Upper lobe of right lung (tissue), 1 donor: ENCODE measurements around the gene SLC51B. TPM values are rescaled to one million over a fixed set of nuclear protein-coding genes. Genes with fewer than 3 reads are reported as not detected.

ENCODE experiments used
- ATAC-seq: fragments of 200-7000 bp; cut with Tn5 transposase; one replicate; pipeline ENCODE4 v1.9.1; 2020; ENCODE audit warnings: mild to moderate bottlenecking, moderate library complexity
- DNase-seq: peaks from one replicate; pipeline ENCODE4 v3.0.0-alpha.2; 2020
- H3K27ac ChIP-seq: fragments of 200-600 bp; one replicate; pipeline ENCODE4 v1.8.0; 2022
- H3K27me3 ChIP-seq: fragments of 200-600 bp; one replicate; pipeline ENCODE4 v1.8.0; 2022; ENCODE audit warnings: mild to moderate bottlenecking
- H3K36me3 ChIP-seq: fragments of 200-600 bp; one replicate; pipeline ENCODE4 v1.8.0; 2022
- H3K4me1 ChIP-seq: fragments of 200-600 bp; one replicate; pipeline ENCODE4 v1.8.0; 2022
- H3K4me3 ChIP-seq: fragments of 200-600 bp; one replicate; pipeline ENCODE4 v1.8.0; 2022; ENCODE audit warnings: mild to moderate bottlenecking
- H3K9me3 ChIP-seq: fragments of 200-600 bp; one replicate; pipeline ENCODE4 v1.8.0; 2022
- CTCF ChIP-seq: fragments of 200-600 bp; IDR thresholded peaks from one replicate; pipeline ENCODE4 v1.8.0; 2022; ENCODE audit warnings: antibody characterized with exemption
- intact Hi-C: fragments of 100-400 bp; cut with DNase I; formaldehyde crosslinking; loops from one replicate; pipeline ENCODE4 v1.11.0; 2022
- total RNA-seq: library from RNA; stranded (reverse); fragmentation: NEBNext Ultra II Directional; extraction: Animal tissue kit (Norgen Biotek cat#: 25700); gene quantifications from one replicate; pipeline ENCODE4 v1.2.1, GENCODE V29; 2021
- donor health status: DM: no; HTN: yes; CAD: no; lungs with severe emphysema.

SLC51B gene
- total RNA-seq, 1 donor from 2014 or later, result 3.8 TPM

- intact Hi-C loops, result no loop called here
- H3K27me3 ChIP-seq, result peaks cover 11% of the 10 kb centered on the region
- H3K4me1 ChIP-seq, result peaks cover 6% of the 10 kb centered on the region
- TF ChIP-seq CTCF, result no peak
- no peak overlapping the region for H3K27ac ChIP-seq
- H3K36me3 ChIP-seq, result peaks cover 4% of the 10 kb centered on the region
- no peaks in the 10 kb centered on the region for H3K9me3 ChIP-seq
- H3K4me3 ChIP-seq, result no peak overlapping the region
- DNase-seq, result no peak
- no peak for ATAC-seq
These were observed 16.9 kb downstream of the SLC51B start for GRCh38 chr15:65062061-65062460.

DNA sequence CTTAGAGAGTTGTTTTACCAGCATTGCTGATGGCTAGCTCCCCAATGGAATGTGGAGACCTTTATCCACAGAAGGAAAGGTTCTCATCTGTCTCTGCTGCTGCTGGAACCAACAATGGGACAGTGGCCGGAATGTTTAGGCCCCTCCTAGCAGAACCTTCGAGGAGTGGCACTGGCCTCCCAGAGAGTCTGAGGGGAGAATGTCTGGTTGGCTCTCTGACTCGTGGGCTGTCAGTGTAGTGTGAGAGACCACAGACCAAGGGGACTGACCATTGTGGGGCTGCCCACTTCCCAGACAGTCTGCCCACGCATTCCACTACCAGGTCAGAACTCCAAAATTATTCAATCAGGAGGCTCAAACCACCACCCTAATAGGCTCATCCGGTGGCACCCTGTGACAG is 17.5 kb downstream of the SLC51B start:
- TF ChIP-seq CTCF, result no peak
- intact Hi-C loops, result no loop called here
- Histone ChIP-seq H3K27ac (no peak overlapping the region), H3K36me3 (no peaks in the 10 kb centered on the region), H3K4me3 (no peak overlapping the region), H3K27me3 (peaks cover 17% of the 10 kb centered on the region), H3K9me3 (no peaks in the 10 kb centered on the region), H3K4me1 (peaks cover 6% of the 10 kb centered on the region)
- ATAC-seq, result no peak
- DNase-seq, result no peak

DNA sequence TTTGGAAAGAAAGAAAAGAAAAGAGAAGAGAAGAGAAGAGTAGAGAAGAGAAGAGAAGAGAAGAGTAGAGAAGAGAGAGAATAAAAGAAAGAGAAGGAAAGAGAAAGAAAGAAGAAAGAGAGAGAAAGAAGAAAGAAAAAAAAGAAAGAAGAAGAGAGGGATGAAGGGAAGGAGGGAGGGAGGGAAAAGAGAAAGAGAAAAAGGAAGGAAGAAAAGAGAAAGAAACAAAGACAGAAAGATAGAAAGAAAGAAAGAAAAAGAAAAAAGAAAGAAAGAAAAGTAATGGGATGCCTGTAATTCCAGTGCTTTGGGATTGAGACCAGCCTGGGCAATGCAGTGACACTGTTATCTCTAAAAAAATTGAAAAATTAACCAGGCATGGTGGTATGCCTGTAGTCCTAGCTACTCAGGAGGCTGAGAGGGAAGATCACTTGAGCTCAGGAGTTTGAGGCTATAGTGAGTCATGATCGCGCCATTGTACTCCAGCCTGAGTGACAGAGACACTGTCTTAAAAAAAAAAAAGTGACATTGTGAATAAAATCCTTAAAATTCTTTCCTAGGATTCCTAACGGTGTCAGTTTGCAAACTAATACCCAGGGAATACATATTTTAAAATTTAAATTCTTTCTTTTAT is 20.9 kb downstream of the SLC51B start:
- peak overlapping the region; percentile 49 for H3K4me3 ChIP-seq
- ATAC-seq, result no peak
- no peak for DNase-seq
- peaks cover 19% of the 10 kb centered on the region for H3K27me3 ChIP-seq
- no peak for TF ChIP-seq CTCF
- H3K36me3 ChIP-seq, result no peaks in the 10 kb centered on the region
- no peaks in the 10 kb centered on the region for H3K9me3 ChIP-seq
- peak overlapping the region; percentile 69 for H3K27ac ChIP-seq
- intact Hi-C loops, result no loop called here
- H3K4me1 ChIP-seq, result peaks cover 12% of the 10 kb centered on the region

- no peaks in the 10 kb centered on the region for H3K36me3 ChIP-seq
- ATAC-seq (peak; percentile 7), DNase-seq (no peak)
- H3K27ac ChIP-seq, result peak overlapping the region; percentile 83
- H3K4me1 ChIP-seq, result peaks cover 17% of the 10 kb centered on the region
- no peak for TF ChIP-seq CTCF
- no peaks in the 10 kb centered on the region for H3K9me3 ChIP-seq
- H3K27me3 ChIP-seq, result peaks cover 19% of the 10 kb centered on the region
- intact Hi-C loops, result no loop called here
- H3K4me3 ChIP-seq, result peak overlapping the region; percentile 49
These were observed 21.6 kb downstream of the SLC51B start for GRCh38 chr15:65066635-65067316.

GRCh38 chr15:65067317-65067644 is 22.1 kb downstream of the SLC51B start:
- Histone ChIP-seq H3K4me1 (peaks cover 17% of the 10 kb centered on the region), H3K27me3 (peaks cover 19% of the 10 kb centered on the region), H3K4me3 (peak overlapping the region; percentile 49), H3K9me3 (no peaks in the 10 kb centered on the region), H3K27ac (peak overlapping the region; percentile 83), H3K36me3 (no peaks in the 10 kb centered on the region)
- intact Hi-C loops, result no loop called here
- ATAC-seq (no peak), DNase-seq (no peak)
- no peak for TF ChIP-seq CTCF
